HepG2 (cell line): Measurements from ENCODE around the gene SETD1A. TPM values are rescaled to one million over a fixed set of nuclear protein-coding genes. Genes with fewer than 3 reads are reported as not detected.

Experiments
- CEBPG ChIP-seq: IDR thresholded peaks from 2 replicates; pipeline ENCODE4 v1.6.1; 2016
- GABPA ChIP-seq, 2 experiments: IDR thresholded peaks; 2 replicates each; pipeline ENCODE4 v1.6.1; 2011 to 2016; ENCODE audit warnings: low read depth in 2 of 2, low read length in 1 of 2, missing biosample characterization in 1 of 2, missing genetic modification characterization in 1 of 2
- GATAD1 ChIP-seq: IDR thresholded peaks from 2 replicates; pipeline ENCODE4 v1.6.1; 2016; ENCODE audit warnings: missing genetic modification reagents, missing compliant biosample characterization
- GTF3A ChIP-seq: sonication (generic); formaldehyde crosslinking; conservative IDR thresholded peaks from 2 replicates; pipeline ENCODE4 v1.4.0; 2020; ENCODE audit warnings: mild to moderate bottlenecking, missing genetic modification reagents
- HMG20A ChIP-seq: IDR thresholded peaks from 2 replicates; pipeline ENCODE4 v1.6.1; 2016; ENCODE audit warnings: borderline replicate concordance
- HMG20B ChIP-seq: conservative IDR thresholded peaks from 2 replicates; pipeline ENCODE4 v1.6.1; 2016; ENCODE audit warnings: missing genetic modification reagents, missing compliant biosample characterization
- NFE2L1 ChIP-seq: sonication (generic); formaldehyde crosslinking; IDR thresholded peaks from 2 replicates; pipeline ENCODE4 v1.4.0; 2020; ENCODE audit warnings: missing genetic modification reagents, mild to moderate bottlenecking, borderline replicate concordance
- PHB2 ChIP-seq: fragments of 450-650 bp; IDR thresholded peaks from 2 replicates; pipeline ENCODE4 v1.6.1; 2018; ENCODE audit not compliant: partially characterized antibody
- SSRP1 ChIP-seq: IDR thresholded peaks from 2 replicates; pipeline ENCODE4 v1.6.1; 2016; ENCODE audit warnings: control low read depth
- TBX3 ChIP-seq: fragments of 450-650 bp; IDR thresholded peaks from 2 replicates; pipeline ENCODE4 v1.6.1; 2017; ENCODE audit warnings: antibody characterized with exemption, mild to moderate bottlenecking, inconsistent platforms, borderline replicate concordance
- TOE1 ChIP-seq: sonication (generic); formaldehyde crosslinking; IDR thresholded peaks from 2 replicates; pipeline ENCODE4 v1.4.0; 2020; ENCODE audit warnings: mild to moderate bottlenecking, missing genetic modification reagents
- ZNF382 ChIP-seq: sonication (generic); formaldehyde crosslinking; IDR thresholded peaks from 2 replicates; pipeline ENCODE4 v1.5.0; 2020; ENCODE audit warnings: missing genetic modification reagents, mild to moderate bottlenecking, borderline replicate concordance
- ZNF557 ChIP-seq: sonication (generic); formaldehyde crosslinking; IDR thresholded peaks from 2 replicates; pipeline ENCODE4 v1.4.0; 2020; ENCODE audit warnings: missing genetic modification reagents
- ZNF567 ChIP-seq: sonication (generic); formaldehyde crosslinking; IDR thresholded peaks from 2 replicates; pipeline ENCODE4 v1.8.1; 2023; ENCODE audit warnings: mild to moderate bottlenecking, missing genetic modification reagents, borderline replicate concordance
- ZNF660 ChIP-seq: sonication (generic); formaldehyde crosslinking; IDR thresholded peaks from 2 replicates; pipeline ENCODE4 v1.5.1; 2020; ENCODE audit warnings: mild to moderate bottlenecking, low read depth, missing genetic modification reagents, borderline replicate concordance
- ZNF737 ChIP-seq: sonication (generic); formaldehyde crosslinking; IDR thresholded peaks from 2 replicates; pipeline ENCODE4 v1.5.0; 2020; ENCODE audit warnings: missing genetic modification reagents, mild to moderate bottlenecking, borderline replicate concordance
- ZNF768 ChIP-seq: sonication (generic); formaldehyde crosslinking; IDR thresholded peaks from 2 replicates; pipeline ENCODE4 v1.4.0; 2020; ENCODE audit warnings: missing genetic modification reagents
- ZSCAN21 ChIP-seq: sonication (generic); formaldehyde crosslinking; IDR thresholded peaks from 2 replicates; pipeline ENCODE4 v1.8.0; 2022; ENCODE audit warnings: mild to moderate bottlenecking, missing genetic modification reagents, moderate library complexity, borderline replicate concordance
- polyA plus RNA-seq, 8 experiments: library from polyadenylated mRNA; depleted of rRNA in 3 of 8; stranded (reverse) in 7 of 8; unstranded in 1 of 8; fragments of >200 nt; fragmentation: Illumina TruSeq in 4 of 8; extraction: Trizol in 4 of 8; gene quantifications; 2 replicates each; pipeline versions ENCODE4 v1.2.1 to v1.2.3, GENCODE V29; 2011 to 2016; ENCODE audit warnings: low read depth in 4 of 8, missing spikeins in 1 of 8, mixed read lengths in 1 of 8; ENCODE audit not compliant: insufficient read depth in 1 of 8
- total RNA-seq, 5 experiments: library from RNA; depleted of rRNA; stranded (reverse); fragments of >200 nt; fragmentation: Illumina TruSeq; extraction: Trizol; gene quantifications; 2 replicates each; pipeline ENCODE4 v1.2.3, GENCODE V29; 2016; ENCODE audit warnings: low read depth in 1 of 5
- TF ChIP-seq, protein P1 (sequence below): sonication (generic); formaldehyde crosslinking; IDR thresholded peaks from 2 replicates; pipeline ENCODE4 v1.8.0; 2022; ENCODE audit warnings: mild to moderate bottlenecking, missing genetic modification reagents, moderate library complexity
- TF ChIP-seq, protein P2 (sequence below): IDR thresholded peaks from 2 replicates; pipeline ENCODE4 v1.6.1; 2016; ENCODE audit warnings: low read depth, control low read depth
- TF ChIP-seq, protein P3 (sequence below): IDR thresholded peaks from 2 replicates; pipeline ENCODE4 v1.6.1; 2016; ENCODE audit warnings: missing genetic modification reagents, missing compliant biosample characterization
- TF ChIP-seq, protein P4 (sequence below): sonication (generic); formaldehyde crosslinking; IDR thresholded peaks from 2 replicates; pipeline ENCODE4; 2020; ENCODE audit warnings: missing genetic modification reagents, mild to moderate bottlenecking, borderline replicate concordance
- TF ChIP-seq, protein P5 (sequence below): sonication (generic); formaldehyde crosslinking; IDR thresholded peaks from 2 replicates; pipeline ENCODE4 v1.4.0; 2020; ENCODE audit warnings: missing genetic modification reagents

Gene SETD1A
- total and polyA plus RNA-seq, 2 of the 13 experiments (the other 11 are each of a cell fraction or from before 2014, with no cell fraction given): 3.8 to 5.6 TPM

DNA sequence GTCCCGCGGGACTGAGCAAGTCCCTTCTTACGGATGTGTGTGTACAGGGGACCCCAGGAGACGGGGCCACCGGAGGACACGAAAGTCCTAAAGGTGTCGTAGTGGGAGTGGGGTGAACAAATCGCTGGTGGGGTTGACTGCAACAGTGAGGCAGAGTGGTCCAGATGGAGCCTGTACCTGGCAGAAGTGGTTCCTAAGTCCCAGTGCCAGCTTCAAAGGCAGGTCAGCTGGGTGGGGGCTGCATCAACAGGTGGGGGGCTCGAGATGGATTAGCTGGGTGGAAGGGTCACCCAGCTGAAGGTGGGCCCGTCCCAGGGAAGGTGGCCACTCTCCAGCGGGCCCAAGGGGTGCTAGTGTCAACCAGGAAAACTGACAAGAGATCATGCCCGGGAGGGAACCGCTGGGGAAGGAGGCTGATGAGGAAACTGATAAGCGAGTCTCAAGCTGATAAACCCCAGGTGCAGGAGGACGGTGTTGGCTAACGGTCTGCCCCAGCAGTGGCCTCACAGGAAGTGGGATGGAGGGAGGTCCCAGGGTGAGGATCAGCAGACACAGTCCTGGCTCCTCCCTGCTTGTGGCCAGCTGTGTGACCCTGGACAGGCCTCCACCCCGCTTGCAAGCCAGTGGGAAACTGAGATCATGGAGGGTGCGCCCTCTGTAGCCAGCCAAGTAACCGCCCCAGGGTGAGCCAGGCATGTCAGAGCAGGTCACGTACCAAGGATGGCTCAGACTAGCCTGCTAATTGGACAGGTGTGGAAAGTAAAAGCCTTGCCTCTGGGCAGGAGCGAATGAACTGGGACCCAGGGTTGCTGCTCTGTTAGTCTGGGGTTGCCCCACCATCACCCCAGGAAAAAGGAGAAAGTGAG is 7.7 kb upstream of the SETD1A start (continued):
- TF ChIP-seq HMG20A (peak; percentile 82; the same call in 1 of the 2 replicates), GTF3A (CRISPR knock-in tag) (peak; percentile 84; the same call in 1 of the 2 replicates), PHB2 (no peak), GATAD1 (peak; percentile 76; the same call in 1 of the 2 replicates), NFE2L1 (CRISPR knock-in tag) (no peak), ZSCAN21 (CRISPR knock-in tag) (peak; percentile 6; the same call in 1 of the 2 replicates), CEBPG (peak; percentile 83), TBX3 (no peak), ZNF557 (no peak), ZNF768 (CRISPR knock-in tag) (peak; percentile 62; the same call in 1 of the 2 replicates), ZNF567 (CRISPR knock-in tag) (peak; percentile 42; the same call in 1 of the 2 replicates), TOE1 (peak; percentile 90), SSRP1 (CRISPR knock-in tag) (0 out of 2 replicates have a peak, but pooled peaks have one; percentile 87), ZNF382 (no peak), HMG20B (CRISPR knock-in tag) (peak; percentile 71; the same call in 1 of the 2 replicates), ZNF737 (CRISPR knock-in tag) (peak; percentile 26; the same call in 1 of the 2 replicates), ZNF660 (peak; percentile 20; the same call in 1 of the 2 replicates), GABPA (IDR thresholded peaks at IDR 0.05; ENCODE audit: low read depth, low read length) (no peak), GABPA (CRISPR knock-in tag; IDR thresholded peaks at IDR 0.05; ENCODE audit: low read depth) (peak; percentile 86)
- TF ChIP-seq, protein P1, sequence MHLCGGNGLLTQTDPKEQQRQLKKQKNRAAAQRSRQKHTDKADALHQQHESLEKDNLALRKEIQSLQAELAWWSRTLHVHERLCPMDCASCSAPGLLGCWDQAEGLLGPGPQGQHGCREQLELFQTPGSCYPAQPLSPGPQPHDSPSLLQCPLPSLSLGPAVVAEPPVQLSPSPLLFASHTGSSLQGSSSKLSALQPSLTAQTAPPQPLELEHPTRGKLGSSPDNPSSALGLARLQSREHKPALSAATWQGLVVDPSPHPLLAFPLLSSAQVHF (CRISPR knock-in tag): no peak
- TF ChIP-seq, protein P2, sequence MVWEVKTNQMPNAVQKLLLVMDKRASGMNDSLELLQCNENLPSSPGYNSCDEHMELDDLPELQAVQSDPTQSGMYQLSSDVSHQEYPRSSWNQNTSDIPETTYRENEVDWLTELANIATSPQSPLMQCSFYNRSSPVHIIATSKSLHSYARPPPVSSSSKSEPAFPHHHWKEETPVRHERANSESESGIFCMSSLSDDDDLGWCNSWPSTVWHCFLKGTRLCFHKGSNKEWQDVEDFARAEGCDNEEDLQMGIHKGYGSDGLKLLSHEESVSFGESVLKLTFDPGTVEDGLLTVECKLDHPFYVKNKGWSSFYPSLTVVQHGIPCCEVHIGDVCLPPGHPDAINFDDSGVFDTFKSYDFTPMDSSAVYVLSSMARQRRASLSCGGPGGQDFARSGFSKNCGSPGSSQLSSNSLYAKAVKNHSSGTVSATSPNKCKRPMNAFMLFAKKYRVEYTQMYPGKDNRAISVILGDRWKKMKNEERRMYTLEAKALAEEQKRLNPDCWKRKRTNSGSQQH (CRISPR knock-in tag): peak; percentile 78; the same call in 1 of the 2 replicates
- TF ChIP-seq, protein P3, sequence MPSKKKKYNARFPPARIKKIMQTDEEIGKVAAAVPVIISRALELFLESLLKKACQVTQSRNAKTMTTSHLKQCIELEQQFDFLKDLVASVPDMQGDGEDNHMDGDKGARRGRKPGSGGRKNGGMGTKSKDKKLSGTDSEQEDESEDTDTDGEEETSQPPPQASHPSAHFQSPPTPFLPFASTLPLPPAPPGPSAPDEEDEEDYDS (CRISPR knock-in tag): peak; percentile 97
- TF ChIP-seq, protein P4, sequence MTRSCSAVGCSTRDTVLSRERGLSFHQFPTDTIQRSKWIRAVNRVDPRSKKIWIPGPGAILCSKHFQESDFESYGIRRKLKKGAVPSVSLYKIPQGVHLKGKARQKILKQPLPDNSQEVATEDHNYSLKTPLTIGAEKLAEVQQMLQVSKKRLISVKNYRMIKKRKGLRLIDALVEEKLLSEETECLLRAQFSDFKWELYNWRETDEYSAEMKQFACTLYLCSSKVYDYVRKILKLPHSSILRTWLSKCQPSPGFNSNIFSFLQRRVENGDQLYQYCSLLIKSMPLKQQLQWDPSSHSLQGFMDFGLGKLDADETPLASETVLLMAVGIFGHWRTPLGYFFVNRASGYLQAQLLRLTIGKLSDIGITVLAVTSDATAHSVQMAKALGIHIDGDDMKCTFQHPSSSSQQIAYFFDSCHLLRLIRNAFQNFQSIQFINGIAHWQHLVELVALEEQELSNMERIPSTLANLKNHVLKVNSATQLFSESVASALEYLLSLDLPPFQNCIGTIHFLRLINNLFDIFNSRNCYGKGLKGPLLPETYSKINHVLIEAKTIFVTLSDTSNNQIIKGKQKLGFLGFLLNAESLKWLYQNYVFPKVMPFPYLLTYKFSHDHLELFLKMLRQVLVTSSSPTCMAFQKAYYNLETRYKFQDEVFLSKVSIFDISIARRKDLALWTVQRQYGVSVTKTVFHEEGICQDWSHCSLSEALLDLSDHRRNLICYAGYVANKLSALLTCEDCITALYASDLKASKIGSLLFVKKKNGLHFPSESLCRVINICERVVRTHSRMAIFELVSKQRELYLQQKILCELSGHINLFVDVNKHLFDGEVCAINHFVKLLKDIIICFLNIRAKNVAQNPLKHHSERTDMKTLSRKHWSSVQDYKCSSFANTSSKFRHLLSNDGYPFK (CRISPR knock-in tag): peak; percentile 74; the same call in 1 of the 2 replicates
- TF ChIP-seq, protein P5, sequence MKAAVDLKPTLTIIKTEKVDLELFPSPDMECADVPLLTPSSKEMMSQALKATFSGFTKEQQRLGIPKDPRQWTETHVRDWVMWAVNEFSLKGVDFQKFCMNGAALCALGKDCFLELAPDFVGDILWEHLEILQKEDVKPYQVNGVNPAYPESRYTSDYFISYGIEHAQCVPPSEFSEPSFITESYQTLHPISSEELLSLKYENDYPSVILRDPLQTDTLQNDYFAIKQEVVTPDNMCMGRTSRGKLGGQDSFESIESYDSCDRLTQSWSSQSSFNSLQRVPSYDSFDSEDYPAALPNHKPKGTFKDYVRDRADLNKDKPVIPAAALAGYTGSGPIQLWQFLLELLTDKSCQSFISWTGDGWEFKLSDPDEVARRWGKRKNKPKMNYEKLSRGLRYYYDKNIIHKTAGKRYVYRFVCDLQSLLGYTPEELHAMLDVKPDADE (CRISPR knock-in tag): no peak; the same call in 1 of the 2 replicates
